MG63 (cell line): Measurements from ENCODE around the gene SLC16A10. TPM values are rescaled to one million over a fixed set of nuclear protein-coding genes. Genes with fewer than 3 reads are reported as not detected.

Source experiments
- DNase-seq: peaks from one replicate; pipeline ENCODE4 v3.0.0-alpha.2; 2020
- H3K27me3 ChIP-seq: fragments of 250-450 bp; sonication (Bioruptor Pico); 2 replicates; pipeline ENCODE4 v1.5.1; 2020; ENCODE audit warnings: mild to moderate bottlenecking, moderate library complexity
- H3K36me3 ChIP-seq: fragments of 250-450 bp; sonication (Bioruptor Pico); 2 replicates; pipeline ENCODE4 v1.5.1; 2020; ENCODE audit warnings: mild to moderate bottlenecking, moderate library complexity
- H3K4me3 ChIP-seq: fragments of 250-450 bp; sonication (Bioruptor Pico); 2 replicates; pipeline ENCODE4 v1.5.1; 2020; ENCODE audit warnings: mild to moderate bottlenecking, moderate library complexity
- H3K9me3 ChIP-seq: fragments of 250-450 bp; sonication (Bioruptor Pico); 2 replicates; pipeline ENCODE4 v1.5.1; 2020; ENCODE audit warnings: mild to moderate bottlenecking, moderate library complexity
- total RNA-seq: library from RNA; depleted of rRNA; stranded (reverse); fragments of >200 nt; shearing (Covaris generic); gene quantifications from 2 replicates; pipeline ENCODE4 v1.2.3, GENCODE V29; 2014; ENCODE audit warnings: low replicate concordance; rRNA removed

The SLC16A10 gene
- total RNA-seq, 1 experiment from 2014 or later: 0.40 TPM

- peaks cover 3% of the 10 kb centered on the region; the same call in 1 of the 2 replicates for H3K9me3 ChIP-seq
- DNase-seq: no peak
- H3K4me3 ChIP-seq: no peak overlapping the region
- H3K27me3 ChIP-seq: no peaks in the 10 kb centered on the region
- peaks cover 54% of the 10 kb centered on the region for H3K36me3 ChIP-seq
Observed at GRCh38 chr6:111276736-111277135, 189.4 kb downstream of the SLC16A10 start.

DNA sequence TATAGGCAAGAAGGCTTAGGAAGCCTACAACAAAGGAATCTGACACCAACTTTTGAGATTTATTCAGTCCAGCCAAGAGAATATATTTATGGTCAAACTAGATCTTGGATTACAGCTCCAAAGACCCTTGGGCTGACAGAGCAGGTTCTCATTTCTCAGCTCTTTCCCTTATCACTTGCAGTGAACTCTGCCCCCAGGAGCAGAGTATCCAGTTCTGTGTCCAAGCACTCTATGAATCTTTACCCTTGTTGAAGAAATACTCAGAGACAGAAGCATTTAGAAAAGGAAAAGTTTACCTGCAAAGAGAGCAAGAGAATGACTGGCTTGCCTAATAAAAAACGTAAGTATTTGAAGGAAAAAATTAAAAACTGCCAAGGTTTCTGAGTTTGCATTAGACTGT lies 190.5 kb downstream of the SLC16A10 start:
- H3K4me3 ChIP-seq: no peak overlapping the region
- peaks cover 3% of the 10 kb centered on the region; the same call in 1 of the 2 replicates for H3K9me3 ChIP-seq
- H3K36me3 ChIP-seq: peaks cover 55% of the 10 kb centered on the region
- no peaks in the 10 kb centered on the region for H3K27me3 ChIP-seq
- no peak for DNase-seq

DNA sequence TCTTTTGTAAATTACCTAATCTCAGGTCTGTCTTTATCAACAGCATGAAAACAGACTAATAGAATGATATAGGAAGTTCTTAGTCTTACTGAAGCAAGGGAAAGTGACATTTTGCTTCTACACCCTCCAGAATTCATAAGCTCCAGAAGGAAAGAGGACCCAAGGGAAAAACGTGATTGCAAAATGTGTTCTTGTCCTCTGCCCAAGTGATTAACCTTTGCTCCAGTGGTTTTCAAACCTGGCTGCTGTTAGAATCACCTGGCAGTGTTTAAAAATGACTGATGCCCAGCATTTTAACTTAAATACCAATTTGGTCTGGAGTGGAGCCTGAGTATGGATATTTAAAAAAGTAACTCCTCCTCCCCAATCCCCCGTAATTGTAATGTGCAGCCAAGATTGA lies 191.4 kb downstream of the SLC16A10 start:
- peaks cover 48% of the 10 kb centered on the region for H3K36me3 ChIP-seq

GRCh38 chr6:111280445-111280955 lies 193.2 kb downstream of the SLC16A10 start:
- no peaks in the 10 kb centered on the region for H3K27me3 ChIP-seq
- no peak for DNase-seq

More for the DNA sequence above, 191.4 kb downstream of the SLC16A10 start:
- Histone ChIP-seq H3K27me3 (no peaks in the 10 kb centered on the region), H3K4me3 (no peak overlapping the region), H3K9me3 (peaks cover 3% of the 10 kb centered on the region; the same call in 1 of the 2 replicates)
- no peak for DNase-seq

More at GRCh38 chr6:111280445-111280955, 193.2 kb downstream of the SLC16A10 start:
- H3K36me3 ChIP-seq: peaks cover 37% of the 10 kb centered on the region
- H3K4me3 ChIP-seq: no peak overlapping the region
- H3K9me3 ChIP-seq: no peaks in the 10 kb centered on the region

Other genes starting within 250 kb of the SLC16A10 start
- gene AMD1, start 212.7 kb upstream of the SLC16A10 start, total RNA-seq: 46.5 and 50.5 TPM in 2 replicates
- gene GTF3C6, start 128.8 kb upstream of the SLC16A10 start, total RNA-seq: 22.3 and 68.3 TPM in 2 replicates
- 51.4 and 105 TPM in 2 replicates for gene RPF2, start 105.5 kb upstream of the SLC16A10 start, total RNA-seq